Measurements from ENCODE around the gene HPD. TPM values are rescaled to one million over a fixed set of nuclear protein-coding genes. Genes with fewer than 3 reads are reported as not detected.

The HPD gene
- total RNA-seq, 1 experiment from 2014 or later: 0.39 TPM

GRCh38 chr12:121829250-121829918, 29.3 kb downstream of the HPD start:
- DNase-seq (ENCODE audit: low spot score): no peak
- Mint-ChIP-seq H3K9me3 (no peaks in the 10 kb centered on the region), H3K27me3 (ENCODE audit: low read depth) (no peaks in the 10 kb centered on the region), H3K27ac (no peak overlapping the region), H3K4me1 (no peaks in the 10 kb centered on the region), H3K36me3 (peaks cover 23% of the 10 kb centered on the region), H3K4me3 (no peak overlapping the region)
- ChIA-PET CTCF (no interaction called here), POLR2A (interaction anchor here (0.6 to 1.1 kb wide), 2 partner anchors 13 to 290 kb away, joined by 3 to 10 read pairs; no protein-coding TSS in a partner anchor)
- no peak for ATAC-seq
- TF ChIP-seq GABPB1 (CRISPR knock-in tag; IDR thresholded peaks at IDR 0.05) (no peak), IRF2 (CRISPR knock-in tag; IDR thresholded peaks at IDR 0.05; ENCODE audit: borderline replicate concordance, low read depth) (no peak), ATF3 (CRISPR knock-in tag; conservative IDR thresholded peaks at IDR 0.05) (no peak), PRRX2 (CRISPR knock-in tag; IDR thresholded peaks at IDR 0.05) (no peak)

GRCh38 chr12:121828826-121829225, 29.8 kb downstream of the HPD start:
- H3K27ac Mint-ChIP-seq: no peak overlapping the region
- DNase-seq (ENCODE audit: low spot score) (no peak), ATAC-seq (no peak)
- peaks cover 23% of the 10 kb centered on the region for H3K36me3 Mint-ChIP-seq
- no peaks in the 10 kb centered on the region for H3K27me3 Mint-ChIP-seq (ENCODE audit: low read depth)
- H3K4me3 Mint-ChIP-seq: no peak overlapping the region
- H3K4me1 Mint-ChIP-seq: no peaks in the 10 kb centered on the region
- no peak for TF ChIP-seq ZNF281 (CRISPR knock-in tag; IDR thresholded peaks at IDR 0.05)
- TF ChIP-seq ZNF396 (CRISPR knock-in tag; IDR thresholded peaks at IDR 0.05; ENCODE audit: borderline replicate concordance): no peak
- TF ChIP-seq FOXK1 (CRISPR knock-in tag; IDR thresholded peaks at IDR 0.05): no peak
- TF ChIP-seq GTF2I (CRISPR knock-in tag; conservative IDR thresholded peaks at IDR 0.05): no peak
- no peak for TF ChIP-seq FOXP1 (CRISPR knock-in tag; IDR thresholded peaks at IDR 0.05; ENCODE audit: borderline replicate concordance)
- TF ChIP-seq ETV6 (CRISPR knock-in tag; IDR thresholded peaks at IDR 0.05): no peak
- TF ChIP-seq ELF4 (CRISPR knock-in tag; IDR thresholded peaks at IDR 0.05; ENCODE audit: low read depth): no peak
- H3K9me3 Mint-ChIP-seq: no peaks in the 10 kb centered on the region
- ChIA-PET CTCF (interaction anchor here (2.6 kb wide), 1 partner anchor 17 kb away, joined by 26 read pairs; no protein-coding TSS in a partner anchor), POLR2A (interaction anchor here (1.0 to 1.1 kb wide), 2 partner anchors 13 to 27 kb away, joined by 3 read pairs; no protein-coding TSS in a partner anchor)

GRCh38 chr12:121828306-121828705, 30.4 kb downstream of the HPD start:
- DNase-seq (ENCODE audit: low spot score): no peak
- no peaks in the 10 kb centered on the region for H3K4me1 Mint-ChIP-seq
- TF ChIP-seq ZNF512 (CRISPR knock-in tag; IDR thresholded peaks at IDR 0.05; ENCODE audit: borderline replicate concordance) (no peak), PREB (CRISPR knock-in tag; IDR thresholded peaks at IDR 0.05; ENCODE audit: borderline replicate concordance) (no peak)
- H3K9me3 Mint-ChIP-seq: no peaks in the 10 kb centered on the region
- ChIA-PET CTCF (interaction anchor here (1.1 to 3.5 kb wide), 5 partner anchors 9 to 67 kb away, joined by 4 to 46 read pairs (median 9); partner anchors contain the start of gene RHOF), POLR2A (interaction anchor here (1.0 to 1.1 kb wide), 3 partner anchors 12 to 27 kb away, joined by 3 read pairs; no protein-coding TSS in a partner anchor)
- no peak for ATAC-seq
- peaks cover 23% of the 10 kb centered on the region for H3K36me3 Mint-ChIP-seq
- H3K27ac Mint-ChIP-seq: no peak overlapping the region
- H3K4me3 Mint-ChIP-seq: no peak overlapping the region
- H3K27me3 Mint-ChIP-seq (ENCODE audit: low read depth): no peaks in the 10 kb centered on the region
